DMS53 treated with DMSO at 0.1 percent for 48 hours (cell line): ENCODE data around the gene TENT5C.

Source experiments
- DNase-seq: peaks from one replicate; lab custom pipeline; 2025; ENCODE audit not compliant: unreplicated experiment; lab: John Stamatoyannopoulos, UW

The TENT5C gene

GRCh38 chr1:117673405-117673804 is 67.6 kb downstream of the TENT5C start:
- no peak for DNase-seq

- no peak for DNase-seq
Measured at GRCh38 chr1:117674521-117675400, 68.9 kb downstream of the TENT5C start.

GRCh38 chr1:117675907-117676430 is 70.1 kb downstream of the TENT5C start:
- DNase-seq, result no peak

- DNase-seq, result no peak
Measured at GRCh38 chr1:117676615-117677130, 70.8 kb downstream of the TENT5C start.
